K562 (cell line): Measurements from ENCODE around the gene EDEM2. TPM values are rescaled to one million over a fixed set of nuclear protein-coding genes. Genes with fewer than 3 reads are reported as not detected.

Experiments
- ASH1L ChIP-seq: fragments of 450-650 bp; IDR thresholded peaks from 2 replicates; pipeline ENCODE4 v1.6.1; 2018; ENCODE audit warnings: borderline replicate concordance, mild to moderate bottlenecking, low read depth; ENCODE audit not compliant: partially characterized antibody
- DDX20 ChIP-seq: fragments of 450-650 bp; IDR thresholded peaks from 2 replicates; pipeline ENCODE4 v1.6.1; 2016; ENCODE audit warnings: missing genetic modification characterization, low read depth, mild to moderate bottlenecking, missing compliant biosample characterization, moderate library complexity
- HMG20A ChIP-seq: fragments of 450-650 bp; formaldehyde crosslinking; conservative IDR thresholded peaks from 2 replicates; pipeline ENCODE4 v1.4.0; 2020; ENCODE audit warnings: mild to moderate bottlenecking, mixed read lengths
- HSF4 ChIP-seq: fragments of 250-450 bp; sonication (Bioruptor Pico); IDR thresholded peaks from 2 replicates; pipeline ENCODE4 v2.1.2; 2022; ENCODE audit warnings: mild to moderate bottlenecking, moderate library complexity, borderline replicate concordance
- MECOM ChIP-seq: fragments of 250-450 bp; sonication (Bioruptor Pico); IDR thresholded peaks from 2 replicates; pipeline ENCODE4 v1.8.0; 2022; ENCODE audit warnings: inconsistent platforms
- MGA ChIP-seq: fragments of 450-650 bp; IDR thresholded peaks from 2 replicates; pipeline ENCODE4 v1.6.1; 2016; ENCODE audit warnings: mild to moderate bottlenecking, moderate library complexity
- MYC ChIP-seq, 2 experiments: fragments of 250-450 bp in 1 of 2; sonication (Bioruptor Pico) in 1 of 2; IDR thresholded peaks; 2 replicates each; pipeline versions ENCODE4 v1.5.1 to v1.6.1; 2012 to 2021; ENCODE audit warnings: low read depth in 2 of 2, borderline replicate concordance in 1 of 2, improper control_type of control experiment in 1 of 2, low read length in 1 of 2, mild to moderate bottlenecking in 1 of 2, moderate library complexity in 1 of 2
- SAFB ChIP-seq: fragments of 200-400 bp; formaldehyde crosslinking; IDR thresholded peaks from 2 replicates; pipeline ENCODE4 v1.6.1; 2017; ENCODE audit warnings: low read depth, low read length, borderline replicate concordance
- ZNF830 ChIP-seq: fragments of 250-450 bp; sonication (Bioruptor Pico); IDR thresholded peaks from 2 replicates; pipeline ENCODE4 v1.5.0; 2021; ENCODE audit warnings: mild to moderate bottlenecking
- polyA plus RNA-seq, 8 experiments: library from polyadenylated mRNA; depleted of rRNA in 4 of 8; stranded (reverse) in 5 of 8; unstranded in 3 of 8; fragments of >200 nt; fragmentation: Nextera tagmentation in 2 of 8; fragmentation: Illumina TruSeq in 1 of 8; extraction: Ambion mirVana in 2 of 8; extraction: Trizol in 1 of 8; gene quantifications; 2 replicates each; pipeline versions ENCODE4 v1.2.1 to v1.2.3, GENCODE V29; 2011 to 2014; ENCODE audit warnings: inconsistent platforms in 1 of 8, missing spikeins in 1 of 8
- total RNA-seq, 7 experiments: library from RNA; depleted of rRNA in 6 of 7; stranded (reverse); fragments of >200 nt in 6 of 7; fragmentation: Illumina TruSeq in 2 of 7; extraction: Trizol in 2 of 7; gene quantifications; 2 replicates each; pipeline versions ENCODE4 v1.2.1 to v1.2.3, GENCODE V29; 2011 to 2021; ENCODE audit warnings: low replicate concordance in 1 of 7
- TF ChIP-seq, protein P1 (sequence below): fragments of 450-650 bp; IDR thresholded peaks from 2 replicates; pipeline ENCODE4 v1.7.1; 2018; ENCODE audit warnings: mild to moderate bottlenecking, low read depth; ENCODE audit not compliant: partially characterized antibody
- TF ChIP-seq, protein P2 (sequence below): fragments of 250-450 bp; sonication (Bioruptor Pico); IDR thresholded peaks from 2 replicates; pipeline ENCODE4 v1.5.0; 2021

Gene EDEM2
- total and polyA plus RNA-seq, 9 of the 15 experiments (the other 6 are each of a cell fraction or from before 2014, with no cell fraction given) = 6.9 to 11.0 (median 9.7) TPM

DNA sequence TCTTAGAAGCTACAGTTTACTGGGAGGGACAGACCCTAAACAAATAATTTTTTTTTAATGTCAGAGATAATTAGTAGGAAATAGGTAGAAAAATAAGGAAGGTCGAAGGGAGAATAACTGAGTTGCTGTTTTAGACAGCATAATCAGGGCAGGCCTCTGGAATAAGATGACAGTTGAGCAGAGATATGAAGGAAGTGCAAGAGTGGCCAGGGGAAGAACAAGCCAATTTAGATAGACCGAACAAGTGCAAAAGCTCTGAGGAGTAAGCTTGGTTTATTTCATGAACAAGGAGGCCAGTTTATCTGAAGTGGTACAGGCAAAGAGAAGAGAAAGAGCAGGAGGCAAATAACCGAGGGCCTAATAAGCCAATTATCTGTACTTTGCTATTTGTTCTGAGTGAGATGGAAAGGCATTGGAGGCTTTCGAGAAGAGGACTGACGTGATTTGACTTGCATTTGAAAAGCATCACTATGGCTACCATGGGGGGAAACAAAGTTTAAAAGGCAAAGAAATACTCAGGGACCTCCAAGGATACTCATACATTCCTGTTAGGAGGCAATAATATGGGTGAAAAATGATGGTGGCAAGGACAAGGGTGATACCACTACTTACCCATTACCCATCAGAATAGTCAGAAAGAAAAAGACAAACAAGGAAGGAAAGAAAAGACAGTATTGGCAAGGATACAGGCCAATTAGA is 44.4 kb upstream of the EDEM2 start (continued):
- TF ChIP-seq ASH1L (no peak), MGA (no peak), MECOM (CRISPR knock-in tag) (no peak), SAFB (no peak), MYC (IDR thresholded peaks at IDR 0.05; ENCODE audit: low read depth, low read length) (no peak), MYC (CRISPR knock-in tag; IDR thresholded peaks at IDR 0.05; ENCODE audit: borderline replicate concordance, low read depth) (no peak), HSF4 (CRISPR knock-in tag) (no peak), ZNF830 (CRISPR knock-in tag) (no peak), DDX20 (tag) (no peak), HMG20A (CRISPR knock-in tag) (no peak)
- TF ChIP-seq, protein P1, sequence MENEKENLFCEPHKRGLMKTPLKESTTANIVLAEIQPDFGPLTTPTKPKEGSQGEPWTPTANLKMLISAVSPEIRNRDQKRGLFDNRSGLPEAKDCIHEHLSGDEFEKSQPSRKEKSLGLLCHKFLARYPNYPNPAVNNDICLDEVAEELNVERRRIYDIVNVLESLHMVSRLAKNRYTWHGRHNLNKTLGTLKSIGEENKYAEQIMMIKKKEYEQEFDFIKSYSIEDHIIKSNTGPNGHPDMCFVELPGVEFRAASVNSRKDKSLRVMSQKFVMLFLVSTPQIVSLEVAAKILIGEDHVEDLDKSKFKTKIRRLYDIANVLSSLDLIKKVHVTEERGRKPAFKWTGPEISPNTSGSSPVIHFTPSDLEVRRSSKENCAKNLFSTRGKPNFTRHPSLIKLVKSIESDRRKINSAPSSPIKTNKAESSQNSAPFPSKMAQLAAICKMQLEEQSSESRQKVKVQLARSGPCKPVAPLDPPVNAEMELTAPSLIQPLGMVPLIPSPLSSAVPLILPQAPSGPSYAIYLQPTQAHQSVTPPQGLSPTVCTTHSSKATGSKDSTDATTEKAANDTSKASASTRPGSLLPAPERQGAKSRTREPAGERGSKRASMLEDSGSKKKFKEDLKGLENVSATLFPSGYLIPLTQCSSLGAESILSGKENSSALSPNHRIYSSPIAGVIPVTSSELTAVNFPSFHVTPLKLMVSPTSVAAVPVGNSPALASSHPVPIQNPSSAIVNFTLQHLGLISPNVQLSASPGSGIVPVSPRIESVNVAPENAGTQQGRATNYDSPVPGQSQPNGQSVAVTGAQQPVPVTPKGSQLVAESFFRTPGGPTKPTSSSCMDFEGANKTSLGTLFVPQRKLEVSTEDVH = no peak
- TF ChIP-seq, protein P2, sequence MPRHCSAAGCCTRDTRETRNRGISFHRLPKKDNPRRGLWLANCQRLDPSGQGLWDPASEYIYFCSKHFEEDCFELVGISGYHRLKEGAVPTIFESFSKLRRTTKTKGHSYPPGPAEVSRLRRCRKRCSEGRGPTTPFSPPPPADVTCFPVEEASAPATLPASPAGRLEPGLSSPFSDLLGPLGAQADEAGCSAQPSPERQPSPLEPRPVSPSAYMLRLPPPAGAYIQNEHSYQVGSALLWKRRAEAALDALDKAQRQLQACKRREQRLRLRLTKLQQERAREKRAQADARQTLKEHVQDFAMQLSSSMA (CRISPR knock-in tag) = no peak
